ENCODE data around the gene CCNI.

Gene CCNI

GRCh38 chr4:77012726-77013125 is 63.1 kb downstream of the CCNI start:
- no peaks in the 10 kb centered on the region for H3K9me3 ChIP-seq (ENCODE audit: severe bottlenecking)

GRCh38 chr4:77010841-77011354 is 64.9 kb downstream of the CCNI start:
- no peaks in the 10 kb centered on the region for H3K9me3 ChIP-seq (ENCODE audit: severe bottlenecking)
- H3K36me3 ChIP-seq, result peaks cover 18% of the 10 kb centered on the region
- H3K27me3 ChIP-seq (ENCODE audit: insufficient read depth, low read depth, severe bottlenecking), result no peaks in the 10 kb centered on the region
- TF ChIP-seq CTCF (IDR thresholded peaks at IDR 0.05; ENCODE audit: low read depth, low read length), result no peak
- no peak overlapping the region for H3K27ac ChIP-seq
- no peak for DNase-seq
- H3K4me3 ChIP-seq (ENCODE audit: low read depth, low read length), result no peak overlapping the region

More at GRCh38 chr4:77012726-77013125, 63.1 kb downstream of the CCNI start:
- DNase-seq, result no peak
- Histone ChIP-seq H3K27me3 (ENCODE audit: insufficient read depth, low read depth, severe bottlenecking) (no peaks in the 10 kb centered on the region), H3K36me3 (peaks cover 10% of the 10 kb centered on the region), H3K4me3 (ENCODE audit: low read depth, low read length) (no peak overlapping the region), H3K27ac (no peak overlapping the region)
- no peak for TF ChIP-seq CTCF (IDR thresholded peaks at IDR 0.05; ENCODE audit: low read depth, low read length)

GRCh38 chr4:77009511-77010115 is 66.2 kb downstream of the CCNI start:
- H3K36me3 ChIP-seq, result peaks cover 9% of the 10 kb centered on the region; the same call in 1 of the 2 replicates
- no peaks in the 10 kb centered on the region for H3K9me3 ChIP-seq (ENCODE audit: severe bottlenecking)
- no peak for TF ChIP-seq CTCF (IDR thresholded peaks at IDR 0.05; ENCODE audit: low read depth, low read length)
- no peak for DNase-seq
- H3K4me3 ChIP-seq (ENCODE audit: low read depth, low read length), result no peak overlapping the region
- H3K27ac ChIP-seq, result no peak overlapping the region
- H3K27me3 ChIP-seq (ENCODE audit: insufficient read depth, low read depth, severe bottlenecking), result no peaks in the 10 kb centered on the region

GRCh38 chr4:77007358-77008230 is 68.2 kb downstream of the CCNI start:
- H3K36me3 ChIP-seq, result peaks cover 9% of the 10 kb centered on the region; the same call in 1 of the 2 replicates
- DNase-seq, result no peak
- no peaks in the 10 kb centered on the region for H3K9me3 ChIP-seq (ENCODE audit: severe bottlenecking)
- no peaks in the 10 kb centered on the region for H3K27me3 ChIP-seq (ENCODE audit: insufficient read depth, low read depth, severe bottlenecking)
- no peak for TF ChIP-seq CTCF (IDR thresholded peaks at IDR 0.05; ENCODE audit: low read depth, low read length)
- no peak overlapping the region for H3K27ac ChIP-seq
- no peak overlapping the region for H3K4me3 ChIP-seq (ENCODE audit: low read depth, low read length)

GRCh38 chr4:77006753-77007353 is 68.9 kb downstream of the CCNI start:
- Histone ChIP-seq H3K4me3 (ENCODE audit: low read depth, low read length) (no peak overlapping the region), H3K36me3 (peaks cover 9% of the 10 kb centered on the region; the same call in 1 of the 2 replicates), H3K27ac (no peak overlapping the region), H3K27me3 (ENCODE audit: insufficient read depth, low read depth, severe bottlenecking) (no peaks in the 10 kb centered on the region), H3K9me3 (ENCODE audit: severe bottlenecking) (no peaks in the 10 kb centered on the region)
- DNase-seq, result no peak
- TF ChIP-seq CTCF (IDR thresholded peaks at IDR 0.05; ENCODE audit: low read depth, low read length), result no peak
